Sigmoid colon (tissue), 4 donors: Measurements from ENCODE around the gene BTBD9.

Experiments used
- EP300 ChIP-seq, 4 donors: sonication (generic); formaldehyde crosslinking; IDR thresholded peaks; one replicate each; pipeline ENCODE4 v1.6.1; 2017; ENCODE audit warnings: antibody characterized with exemption in 4 of 4
- POLR2A ChIP-seq, 2 donors: fragments of 450-650 bp; IDR thresholded peaks; one replicate each; pipeline ENCODE4 v1.6.1; 2016; ENCODE audit warnings: antibody characterized with exemption in 2 of 2, mild to moderate bottlenecking in 2 of 2, moderate library complexity in 2 of 2
- POLR2AphosphoS5 ChIP-seq, 4 donors: sonication (generic); formaldehyde crosslinking; IDR thresholded peaks; one replicate each; pipeline ENCODE4 v1.6.1; 2017; ENCODE audit warnings: antibody characterized with exemption in 4 of 4
- TF ChIP-seq, protein P1 (sequence below), 4 experiments: fragments of 450-650 bp in 3 of 4; fragments of 200-600 bp in 1 of 4; IDR thresholded peaks; one replicate each; pipeline ENCODE4 v1.5.1; 2016 to 2019; ENCODE audit warnings: antibody characterized with exemption in 4 of 4, mild to moderate bottlenecking in 3 of 4, moderate library complexity in 2 of 4

DNA sequence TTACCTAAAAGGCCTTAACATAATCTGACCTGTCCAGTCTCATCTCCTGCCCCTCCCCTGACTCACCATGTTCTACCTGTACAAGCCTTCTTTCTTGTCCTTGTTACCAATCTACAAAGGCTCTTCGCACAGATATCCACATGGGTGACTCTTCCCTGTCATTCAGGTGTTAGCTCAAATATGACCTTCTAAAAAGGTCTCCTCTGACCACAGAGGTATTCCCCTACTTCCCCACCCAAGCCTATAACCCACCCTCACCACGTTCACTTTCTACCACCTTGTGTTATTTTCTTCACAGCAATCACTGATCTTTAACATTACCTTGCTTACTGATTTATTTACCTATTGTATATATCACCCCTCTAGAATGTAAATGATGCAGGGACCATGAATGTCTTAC is 96.7 kb downstream of the BTBD9 start:
- TF ChIP-seq, protein P1, sequence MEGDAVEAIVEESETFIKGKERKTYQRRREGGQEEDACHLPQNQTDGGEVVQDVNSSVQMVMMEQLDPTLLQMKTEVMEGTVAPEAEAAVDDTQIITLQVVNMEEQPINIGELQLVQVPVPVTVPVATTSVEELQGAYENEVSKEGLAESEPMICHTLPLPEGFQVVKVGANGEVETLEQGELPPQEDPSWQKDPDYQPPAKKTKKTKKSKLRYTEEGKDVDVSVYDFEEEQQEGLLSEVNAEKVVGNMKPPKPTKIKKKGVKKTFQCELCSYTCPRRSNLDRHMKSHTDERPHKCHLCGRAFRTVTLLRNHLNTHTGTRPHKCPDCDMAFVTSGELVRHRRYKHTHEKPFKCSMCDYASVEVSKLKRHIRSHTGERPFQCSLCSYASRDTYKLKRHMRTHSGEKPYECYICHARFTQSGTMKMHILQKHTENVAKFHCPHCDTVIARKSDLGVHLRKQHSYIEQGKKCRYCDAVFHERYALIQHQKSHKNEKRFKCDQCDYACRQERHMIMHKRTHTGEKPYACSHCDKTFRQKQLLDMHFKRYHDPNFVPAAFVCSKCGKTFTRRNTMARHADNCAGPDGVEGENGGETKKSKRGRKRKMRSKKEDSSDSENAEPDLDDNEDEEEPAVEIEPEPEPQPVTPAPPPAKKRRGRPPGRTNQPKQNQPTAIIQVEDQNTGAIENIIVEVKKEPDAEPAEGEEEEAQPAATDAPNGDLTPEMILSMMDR (IDR thresholded peaks at IDR 0.05) = no peak
- no peak for TF ChIP-seq POLR2AphosphoS5 (IDR thresholded peaks at IDR 0.05)
- no peak for TF ChIP-seq POLR2A (IDR thresholded peaks at IDR 0.05)
- no peak for TF ChIP-seq EP300 (IDR thresholded peaks at IDR 0.05)
